Stomach (tissue), 4 donors: ENCODE measurements around the gene LRFN2.

ENCODE experiments used
- CTCF ChIP-seq, 7 experiments: fragments of 450-650 bp in 4 of 7; fragments of 200-600 bp in 3 of 7; sonication (generic) in 3 of 7; IDR thresholded peaks; one replicate each; pipeline ENCODE4 v1.5.1; 2016 to 2019; ENCODE audit warnings: antibody characterized with exemption in 7 of 7, control low read depth in 2 of 7, mild to moderate bottlenecking in 1 of 7
- EP300 ChIP-seq: sonication (generic); formaldehyde crosslinking; IDR thresholded peaks from one replicate; pipeline ENCODE4 v1.6.1; 2017; ENCODE audit warnings: antibody characterized with exemption
- POLR2A ChIP-seq, 4 donors: fragments of 450-650 bp; IDR thresholded peaks; one replicate each; pipeline ENCODE4 v1.6.1; 2016; ENCODE audit warnings: antibody characterized with exemption in 4 of 4, control low read depth in 2 of 4, mild to moderate bottlenecking in 1 of 4, moderate library complexity in 1 of 4

GRCh38 chr6:40611912-40612311 is 24.7 kb upstream of the LRFN2 start:
- TF ChIP-seq CTCF (IDR thresholded peaks at IDR 0.05) (no peak), POLR2A (IDR thresholded peaks at IDR 0.05) (no peak), EP300 (no peak)
